Activated naive CD4-positive, alpha-beta T cell treated with anti-CD3 and anti-CD28 coated beads, Interleukin-2, amount 50 U/mL, for 16 hours (primary cell): ENCODE results near the gene CDC5L.

Experiments used
- DNase-seq: peaks from one replicate; pipeline ENCODE4 v3.0.0-alpha.2; 2020

Gene CDC5L

DNA sequence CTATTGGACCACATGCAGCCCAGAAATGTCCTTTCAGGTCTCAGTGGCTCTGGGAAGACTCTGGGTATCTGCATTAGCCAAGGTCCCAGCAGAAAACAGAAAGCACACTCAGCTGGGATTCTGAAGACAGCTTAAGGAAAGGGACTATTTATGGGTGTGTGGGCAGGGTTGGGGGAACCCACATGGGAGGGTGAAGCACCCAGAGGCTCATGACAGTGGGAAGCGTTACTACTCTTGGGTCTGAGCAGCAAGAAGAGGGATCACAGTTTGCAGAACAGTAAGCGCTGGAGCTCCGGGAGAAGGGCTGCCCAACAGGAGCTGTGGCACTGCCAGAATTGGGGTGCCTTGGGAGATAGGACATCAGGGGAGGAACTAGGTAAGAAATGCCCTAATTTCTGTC lies 12.4 kb upstream of the CDC5L start:
- no peak for DNase-seq

DNA sequence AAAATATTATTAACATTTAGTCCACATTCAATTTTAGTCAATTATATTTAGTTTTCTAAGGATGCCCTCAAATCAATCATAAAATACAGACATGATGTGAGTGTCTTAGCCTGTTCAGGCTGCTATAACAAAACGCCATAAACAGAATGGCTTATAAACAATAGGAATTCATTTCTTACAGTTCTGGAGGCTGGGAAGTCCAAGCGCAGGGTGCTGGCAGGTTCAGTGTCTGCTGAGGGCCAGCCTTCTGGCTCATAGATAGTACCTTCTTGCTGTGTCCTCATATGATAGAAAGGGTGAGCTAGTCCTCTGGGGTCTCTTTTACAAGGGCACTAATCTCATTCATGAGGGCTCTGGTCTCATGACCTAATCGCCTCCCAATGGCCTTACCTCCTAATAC lies 10.0 kb upstream of the CDC5L start:
- no peak for DNase-seq

DNA sequence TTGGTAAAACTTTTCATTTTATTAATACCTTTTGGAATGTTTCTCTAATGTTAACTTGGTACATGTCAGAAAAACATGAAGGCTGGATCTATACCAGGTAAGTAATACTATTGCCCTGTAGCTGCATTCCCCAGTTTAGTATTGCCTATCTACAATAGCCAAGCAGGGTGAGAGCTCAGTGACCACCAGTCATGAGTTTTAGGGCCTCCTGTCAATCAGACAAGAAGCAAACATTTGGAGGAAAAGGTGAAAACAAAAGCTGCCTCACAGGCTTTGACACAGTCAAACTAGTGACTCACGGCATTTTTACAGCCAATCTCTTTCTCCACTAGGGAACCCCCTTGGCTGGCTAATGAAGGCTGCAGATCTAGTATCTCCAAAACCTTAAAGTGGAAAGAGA lies 9.5 kb upstream of the CDC5L start:
- no peak for DNase-seq

DNA sequence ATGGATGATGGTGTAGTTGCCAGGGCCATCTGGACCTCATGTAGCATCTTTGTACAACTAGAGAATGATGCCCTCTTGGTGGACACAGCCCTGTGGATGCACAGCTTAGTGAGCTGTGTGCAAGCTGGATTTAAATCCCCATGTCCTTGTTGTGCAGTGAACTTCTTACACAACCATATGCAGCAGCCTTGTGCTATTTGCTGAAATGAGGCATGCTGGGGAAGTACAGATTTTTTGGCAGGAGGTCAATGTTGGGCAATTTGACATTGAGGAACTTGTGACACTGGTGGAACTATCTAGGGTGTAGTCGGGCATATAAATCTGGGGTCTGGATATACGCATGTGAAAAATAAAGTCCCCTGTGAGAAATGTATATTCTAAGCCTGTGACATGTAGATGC lies 5.8 kb upstream of the CDC5L start:
- no peak for DNase-seq

DNA sequence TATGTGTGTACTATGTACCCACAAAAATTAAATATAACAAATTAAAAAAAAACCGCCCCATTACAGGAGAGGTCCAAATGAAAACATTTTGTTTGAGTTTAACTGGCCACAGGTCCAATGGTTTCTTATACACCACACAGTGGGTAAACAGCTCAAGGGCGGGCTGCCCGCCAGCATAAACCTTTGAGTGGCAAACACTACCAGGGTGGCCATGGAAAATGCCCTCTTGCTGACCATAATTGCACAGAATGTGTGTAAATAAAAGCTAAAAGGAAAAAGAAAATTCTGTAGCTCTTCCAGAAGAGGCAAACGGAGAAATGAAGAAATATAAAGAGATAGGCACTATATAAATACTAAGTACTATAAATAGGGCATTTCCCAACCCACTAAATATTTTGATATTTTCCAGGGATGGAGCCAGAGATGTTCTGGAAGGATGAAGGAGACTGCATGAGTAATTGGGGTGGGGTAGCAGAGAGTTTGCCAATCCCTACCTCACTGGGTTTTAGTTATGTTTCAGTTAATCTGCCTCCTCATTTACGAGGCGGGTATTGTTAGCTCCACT lies 1.1 kb upstream of the CDC5L start:
- DNase-seq = no peak

DNA sequence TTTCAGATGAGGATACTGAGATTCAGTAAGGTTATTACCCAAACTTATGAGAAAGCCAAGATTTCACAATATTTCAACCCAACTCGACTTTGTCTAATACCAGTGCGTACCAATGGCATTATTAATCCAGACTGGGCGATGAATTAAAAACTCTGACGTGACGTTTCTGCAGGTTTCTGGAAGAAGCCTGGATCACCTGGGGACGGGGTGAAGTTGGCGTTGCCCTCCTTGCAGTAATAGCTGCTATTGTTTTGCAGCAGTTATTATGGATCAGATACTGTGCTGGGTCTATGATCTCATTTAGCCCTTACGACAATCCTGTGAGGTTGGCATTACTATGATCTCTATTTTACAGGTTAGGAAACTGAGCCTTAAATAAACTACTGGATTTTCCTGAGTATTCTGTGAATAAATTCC lies 569 bp upstream of the CDC5L start:
- no peak for DNase-seq

DNA sequence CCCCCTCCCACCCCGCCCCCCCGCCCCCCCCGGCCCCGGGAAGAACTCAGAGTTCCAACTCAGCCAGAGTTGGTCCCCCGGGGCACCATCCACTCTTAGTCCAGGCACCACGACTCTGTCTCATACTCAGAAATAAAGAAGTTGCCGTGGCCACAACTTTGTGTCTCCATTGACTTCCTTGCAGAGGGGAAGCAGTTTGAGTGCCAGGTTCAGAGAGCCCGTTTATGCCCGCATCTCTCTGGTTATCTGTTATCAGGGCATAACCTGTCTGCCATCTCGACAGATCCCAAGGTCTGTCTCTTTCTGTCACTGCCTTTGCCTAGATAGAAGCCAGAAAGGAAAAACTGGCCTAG lies 605 bp downstream of the CDC5L start:
- DNase-seq = no peak

DNA sequence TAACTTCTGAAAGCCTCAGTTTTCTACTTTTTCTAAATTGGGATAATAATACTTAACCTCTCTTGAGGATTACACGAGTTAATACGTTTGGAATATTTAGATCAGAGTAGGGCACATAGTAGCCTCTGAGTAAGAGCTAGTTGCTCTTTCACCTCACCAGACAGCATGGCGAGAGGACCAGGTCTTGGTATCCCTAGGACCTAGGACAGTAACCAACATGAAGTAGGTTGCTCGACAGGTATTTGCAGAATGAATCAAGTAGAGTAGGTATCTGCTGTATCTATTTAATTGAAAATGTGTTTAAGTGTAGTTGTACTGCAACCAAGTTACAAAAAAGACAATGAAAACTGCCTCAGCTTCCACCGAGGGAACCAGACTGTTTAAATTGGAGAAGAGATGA lies 1.4 kb downstream of the CDC5L start:
- DNase-seq = no peak

DNA sequence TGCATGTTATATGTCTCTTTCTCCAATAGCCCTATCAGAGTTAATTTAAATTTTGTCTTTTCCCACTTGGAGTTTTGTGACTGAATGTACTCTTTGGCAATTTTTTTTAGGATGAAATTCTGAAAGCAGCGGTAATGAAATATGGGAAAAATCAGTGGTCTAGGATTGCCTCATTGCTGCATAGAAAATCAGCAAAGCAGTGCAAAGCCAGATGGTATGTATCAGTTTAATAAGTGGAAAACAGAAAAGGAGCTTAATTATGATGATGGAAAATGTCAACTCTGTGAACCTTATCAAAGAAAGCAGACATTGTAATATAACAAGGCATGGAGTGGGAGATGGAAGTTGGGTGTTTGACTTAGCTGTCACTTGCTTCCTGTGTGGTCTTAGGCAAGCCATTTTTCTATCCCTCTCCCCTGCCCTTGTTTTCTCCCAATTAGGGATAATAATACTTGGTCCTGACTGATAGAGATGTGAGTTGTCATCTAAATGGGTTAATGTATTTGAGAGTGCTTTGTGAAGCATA lies 2.7 kb downstream of the CDC5L start:
- DNase-seq = no peak

DNA sequence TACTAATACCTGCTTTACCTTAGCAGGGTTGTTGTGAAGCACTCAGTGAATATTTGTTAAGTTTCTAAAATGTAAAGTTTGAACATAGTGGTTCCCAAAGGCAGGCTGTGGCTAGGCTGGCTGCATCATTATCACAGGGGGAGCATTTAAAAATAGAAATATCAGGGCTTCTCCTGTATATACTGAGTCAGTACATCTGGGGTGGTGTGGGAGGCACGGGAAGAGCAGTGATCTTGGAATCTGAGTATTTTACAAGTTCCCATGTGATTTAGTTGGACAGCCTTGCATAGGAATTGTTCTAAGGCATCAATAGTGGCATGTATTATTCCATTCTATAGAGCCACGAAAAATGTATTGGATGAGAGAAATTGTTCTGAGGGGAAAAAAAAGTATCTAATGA lies 8.0 kb downstream of the CDC5L start:
- DNase-seq = no peak

DNA sequence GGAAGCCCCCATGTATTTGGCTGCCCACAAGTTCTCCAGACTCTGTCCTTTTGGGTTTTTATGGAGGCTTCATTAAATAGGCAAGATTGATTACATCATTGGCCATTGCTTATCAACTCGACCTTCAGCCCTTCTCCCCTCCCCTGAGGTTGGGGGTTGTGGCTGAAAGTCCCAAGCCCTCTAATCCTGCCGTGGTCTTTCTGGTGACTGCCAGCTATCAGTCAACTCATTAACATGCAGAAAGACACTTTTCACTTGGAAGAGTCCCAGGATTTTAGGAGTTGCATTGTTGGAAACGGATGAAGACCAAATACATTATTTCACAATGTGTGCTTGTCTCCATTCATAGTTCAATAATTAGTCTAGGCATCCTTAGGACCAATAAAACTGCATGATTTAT lies 9.5 kb downstream of the CDC5L start:
- DNase-seq = no peak

DNA sequence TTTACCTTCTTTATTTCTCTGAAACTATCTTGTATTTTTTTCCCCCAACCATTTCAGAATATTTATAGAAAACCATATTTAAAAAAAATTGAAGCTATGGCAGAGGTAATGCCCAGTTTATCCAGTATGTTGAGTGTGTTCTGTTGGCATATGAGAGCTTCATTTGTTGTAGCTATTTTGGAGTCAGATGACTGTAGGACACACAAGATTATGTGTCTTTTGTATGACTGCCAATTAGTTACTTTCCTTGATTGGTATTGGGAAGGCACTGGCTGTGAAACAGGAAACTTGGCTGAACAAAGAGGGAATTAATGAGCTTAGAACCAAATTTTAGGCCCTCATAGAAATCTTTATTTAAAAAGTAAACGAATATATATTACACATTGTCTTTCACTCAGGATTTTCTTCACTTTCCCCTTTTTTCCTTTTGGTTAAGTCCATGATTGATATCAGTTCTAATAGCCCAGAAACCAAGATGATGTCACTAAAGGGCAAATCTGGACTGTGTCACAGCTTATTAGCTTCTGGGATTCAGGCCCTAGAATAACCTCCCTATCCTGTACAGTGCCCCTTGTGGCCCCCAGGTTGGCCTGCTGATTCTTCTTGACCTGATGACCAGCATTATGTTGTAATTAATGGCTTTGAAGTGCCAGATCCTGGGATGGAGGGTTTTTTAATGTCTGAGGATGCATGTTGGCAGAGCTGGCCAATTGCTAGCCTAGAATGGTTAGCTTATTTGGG lies 10.1 kb downstream of the CDC5L start:
- DNase-seq = no peak

DNA sequence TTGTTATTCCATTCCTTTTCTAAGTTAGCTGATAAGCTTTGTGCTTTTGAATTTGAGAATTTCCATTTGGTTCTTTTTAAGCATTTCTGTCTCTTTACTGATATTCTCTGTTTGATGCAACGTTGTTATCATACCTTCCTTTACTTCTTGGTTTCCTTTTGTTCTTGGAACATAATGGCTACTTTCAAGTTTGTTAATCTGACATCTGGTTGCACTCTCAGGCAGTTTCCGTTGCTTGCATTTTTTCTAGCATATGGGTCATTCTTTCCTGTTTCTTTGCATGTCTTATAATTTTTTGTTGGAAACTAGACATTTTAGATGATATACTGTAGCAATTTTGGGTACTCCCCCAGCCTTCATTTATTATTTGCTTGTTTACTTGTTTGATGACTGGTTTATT lies 12.5 kb downstream of the CDC5L start:
- DNase-seq = no peak

DNA sequence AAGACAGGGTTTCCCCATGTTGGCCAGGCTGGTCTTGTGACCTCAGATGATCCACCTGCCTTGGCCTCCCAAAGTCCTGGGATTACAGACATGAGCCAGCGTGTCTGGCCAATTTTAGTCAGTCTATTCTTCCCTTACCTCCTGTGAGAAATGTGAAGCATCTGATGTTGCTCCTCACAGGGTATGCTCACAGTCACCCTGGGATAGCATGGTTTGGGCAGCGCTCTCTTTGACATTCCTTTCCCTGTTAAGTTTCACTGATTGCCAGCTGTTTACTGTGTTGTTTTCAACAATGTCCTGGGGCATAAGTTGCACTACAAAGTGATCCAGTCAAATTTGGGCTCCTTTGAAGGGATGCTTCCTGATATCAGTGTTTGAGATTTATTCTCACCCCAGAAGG lies 13.1 kb downstream of the CDC5L start:
- no peak for DNase-seq

DNA sequence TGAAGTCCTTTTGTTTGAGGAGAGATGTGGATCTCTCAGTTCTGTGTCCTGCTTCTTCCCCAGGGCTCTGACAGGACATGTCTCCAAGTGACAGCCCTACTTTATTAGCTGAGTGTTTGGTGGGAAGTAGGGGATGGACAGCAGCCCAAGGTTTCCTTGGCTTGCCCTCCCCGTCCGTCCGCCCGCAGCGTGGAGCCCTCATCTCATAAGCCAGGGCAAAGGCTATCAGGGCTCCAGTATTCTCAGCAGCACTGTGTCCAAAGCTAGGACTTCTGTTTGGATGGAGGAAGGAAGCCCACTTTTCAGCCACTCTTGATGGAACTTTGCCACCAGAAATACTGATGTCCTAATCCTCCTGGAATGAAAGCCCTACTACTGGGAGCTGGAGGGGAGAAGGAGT lies 13.6 kb downstream of the CDC5L start:
- DNase-seq = no peak

DNA sequence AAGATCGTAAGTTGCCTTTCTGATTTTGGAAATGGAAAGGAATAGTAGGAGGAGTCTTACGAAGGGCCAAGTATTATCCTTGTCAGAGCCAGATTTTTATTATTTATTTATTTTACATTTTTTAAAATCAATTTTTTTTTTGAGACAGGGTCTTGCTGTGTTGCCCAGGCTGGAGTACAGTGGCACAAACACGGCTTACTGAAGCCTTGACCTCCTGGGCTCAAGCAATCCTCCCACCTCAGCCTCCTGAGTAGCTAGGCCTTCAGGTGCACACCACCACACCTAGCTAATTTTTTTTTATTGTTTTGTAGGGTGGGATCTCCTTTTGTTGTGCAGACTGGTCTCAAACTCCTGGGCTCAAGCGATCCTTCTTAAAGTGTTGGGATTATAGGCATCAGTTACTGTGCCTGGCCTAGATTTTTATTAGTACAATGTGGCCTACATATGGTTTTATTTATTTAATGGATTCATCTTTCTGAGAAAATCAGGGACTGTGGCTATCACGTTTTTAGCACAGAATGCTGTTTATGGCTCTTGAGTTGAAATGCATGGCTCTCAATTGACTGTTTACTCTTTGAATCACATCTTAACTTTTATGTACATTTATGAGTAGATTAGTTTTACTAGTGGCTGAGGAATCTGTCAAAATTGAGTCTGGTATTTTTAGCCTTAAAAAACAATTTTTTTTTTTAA lies 16.7 kb downstream of the CDC5L start:
- DNase-seq = no peak

DNA sequence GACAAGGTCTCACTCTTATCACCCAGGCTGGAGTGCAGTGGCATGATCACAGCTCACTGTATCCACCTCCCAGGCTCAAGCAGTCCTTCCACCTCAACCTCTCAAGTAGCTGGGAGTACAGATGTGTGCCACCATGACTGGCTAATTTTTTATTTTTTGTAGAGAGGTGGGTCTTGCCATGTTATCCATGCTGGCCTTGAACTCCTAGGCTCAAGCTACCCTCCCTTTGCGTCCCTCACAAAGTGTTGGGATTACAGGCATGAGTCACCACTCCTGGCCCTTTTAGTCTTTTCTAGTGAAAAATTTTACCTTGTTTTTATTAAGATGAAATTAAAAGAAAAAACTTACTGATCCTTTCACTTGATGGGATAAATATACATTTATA lies 17.2 kb downstream of the CDC5L start:
- DNase-seq = no peak

DNA sequence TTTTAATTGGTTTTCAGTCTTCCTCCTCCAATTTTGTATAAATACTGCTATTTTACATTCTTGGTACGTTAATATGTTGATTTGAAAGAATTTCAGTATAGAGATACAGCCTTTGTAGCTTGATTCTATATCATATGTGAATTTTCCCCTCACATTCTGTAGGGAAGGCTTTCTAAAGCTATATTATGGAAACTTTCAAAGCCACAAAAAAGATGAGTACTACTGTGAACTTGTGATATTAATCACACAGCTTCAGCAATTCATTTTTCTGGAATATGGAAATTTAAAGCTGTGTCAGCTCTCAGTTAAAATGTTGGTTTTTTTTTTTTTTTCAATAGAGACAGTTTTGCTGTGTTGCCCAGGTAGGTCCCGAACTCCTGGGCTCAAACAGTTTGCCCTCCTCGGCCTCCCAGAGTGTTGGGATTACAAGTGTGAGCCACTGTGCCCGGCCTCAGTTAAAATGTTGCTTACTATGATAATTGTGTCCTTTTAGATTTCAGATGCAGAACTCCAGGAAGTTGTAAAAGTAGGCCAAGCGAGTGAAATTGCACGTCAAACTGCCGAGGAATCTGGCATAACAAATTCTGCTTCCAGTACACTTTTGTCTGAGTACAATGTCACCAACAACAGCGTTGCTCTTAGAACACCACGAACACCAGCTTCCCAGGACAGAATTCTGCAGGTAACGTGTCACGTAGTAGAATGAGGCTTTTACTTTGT lies 20.6 kb downstream of the CDC5L start:
- no peak for DNase-seq

DNA sequence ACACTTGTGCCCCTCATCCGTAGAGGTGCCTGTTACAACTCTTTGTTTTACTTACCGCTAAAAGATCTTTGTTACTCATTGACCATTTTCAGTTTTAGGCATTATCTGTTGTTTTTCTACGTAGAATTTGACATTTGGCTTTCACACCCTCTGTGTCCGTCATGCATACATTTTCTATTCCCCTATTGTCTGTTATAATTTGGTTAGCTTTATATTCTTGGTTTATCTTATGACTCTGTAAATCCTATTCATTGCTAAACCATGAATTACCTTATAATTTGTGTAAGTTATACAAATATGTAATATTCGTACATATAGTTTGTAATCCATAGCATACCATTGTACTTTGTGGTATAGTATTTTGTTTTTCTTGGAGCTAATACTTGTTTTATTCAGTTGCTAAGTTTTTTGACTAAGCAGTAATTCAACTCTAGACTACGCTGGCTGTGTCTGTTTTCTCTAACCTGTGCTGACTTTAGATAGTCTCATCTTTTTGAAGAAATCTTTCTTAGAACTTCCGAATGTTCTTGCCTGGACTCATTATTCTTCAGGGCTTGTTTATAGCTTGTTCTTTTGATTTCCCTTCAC lies 21.8 kb downstream of the CDC5L start:
- DNase-seq = no peak

DNA sequence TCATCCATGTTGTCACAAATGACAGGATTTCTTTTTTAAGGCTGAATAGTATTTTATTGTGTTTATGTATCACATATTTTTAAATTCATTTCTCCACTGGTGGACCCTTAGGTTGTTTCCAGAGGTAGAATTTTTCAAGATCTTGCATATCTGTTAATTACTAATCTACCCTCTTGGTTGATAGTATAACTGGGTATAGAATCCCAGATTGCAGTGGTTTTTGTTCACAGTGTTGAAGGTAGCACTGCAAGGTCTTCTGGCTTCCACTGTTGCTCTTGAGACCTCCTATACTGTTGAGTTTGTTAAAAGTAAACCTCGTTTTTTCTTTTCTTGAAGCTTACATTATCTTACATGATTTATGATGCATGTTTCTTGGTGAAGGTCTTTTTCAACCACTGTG lies 22.9 kb downstream of the CDC5L start:
- DNase-seq = no peak

DNA sequence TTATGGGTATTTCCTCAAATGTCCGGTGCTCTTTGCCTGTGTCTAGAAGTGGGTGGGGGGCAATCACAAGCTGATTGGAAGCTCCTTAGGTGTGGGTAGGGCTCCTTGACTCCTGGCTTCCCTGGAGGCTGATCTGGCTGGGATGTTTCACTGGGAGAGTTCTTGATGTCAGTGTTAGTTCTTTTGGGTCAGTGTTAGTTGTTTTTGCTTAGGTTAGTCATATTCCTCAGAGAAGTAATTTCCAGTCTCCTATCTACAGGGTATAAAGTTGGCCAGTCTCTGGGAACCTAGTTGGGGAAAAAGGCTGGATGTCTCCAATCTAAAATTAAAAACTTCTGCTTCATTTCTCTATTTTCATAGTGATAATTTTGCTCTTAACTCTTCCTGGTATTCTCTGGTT lies 23.6 kb downstream of the CDC5L start:
- no peak for DNase-seq

DNA sequence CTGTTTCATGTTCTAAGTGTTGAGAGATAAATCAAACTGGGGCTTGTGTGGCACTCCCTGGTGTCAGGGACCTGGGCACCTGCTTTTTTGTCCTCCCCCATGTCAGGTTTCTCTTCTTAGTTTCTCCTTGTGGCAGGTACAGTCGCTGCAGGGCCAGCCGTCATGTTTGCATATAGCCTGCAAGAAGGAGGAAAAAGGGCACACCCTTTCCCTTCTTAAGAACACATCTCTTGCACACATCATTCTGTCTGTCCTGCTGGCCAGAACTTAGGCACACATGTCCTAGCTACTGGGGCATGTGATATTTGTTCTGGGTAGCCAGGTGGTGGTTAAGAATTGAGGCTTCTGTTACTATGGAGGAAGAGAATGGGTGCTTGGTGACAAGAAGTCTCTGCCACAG lies 27.9 kb downstream of the CDC5L start:
- no peak for DNase-seq

DNA sequence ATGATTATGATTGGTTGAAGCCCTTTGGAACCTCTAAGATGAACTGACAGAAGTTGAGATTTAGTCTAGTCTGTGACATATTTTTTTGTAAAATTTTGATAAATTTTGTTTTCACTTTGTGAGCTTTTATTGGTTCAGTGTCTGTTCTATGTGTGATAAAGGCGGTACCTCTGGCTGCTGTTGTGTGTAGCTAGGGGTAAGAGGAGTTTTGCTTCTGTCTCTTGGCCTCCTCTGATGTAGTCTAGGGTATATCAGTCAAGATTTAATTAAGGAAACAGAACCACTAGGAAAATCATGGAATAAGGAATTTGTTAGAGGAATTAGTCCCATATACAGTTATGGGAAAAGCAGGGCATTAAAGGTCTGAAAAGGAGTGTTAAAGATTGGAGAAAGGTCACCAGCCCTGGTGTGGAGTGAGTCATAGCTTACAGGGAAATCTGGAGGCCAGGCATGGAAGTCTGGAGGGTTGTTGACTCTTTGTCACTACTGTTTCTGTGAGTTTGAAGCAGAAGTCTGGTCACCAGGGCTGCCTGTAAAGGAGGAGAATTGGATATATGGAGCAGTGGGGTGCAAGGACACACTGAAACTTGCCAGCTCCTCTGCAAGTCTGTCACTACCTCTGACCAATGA lies 28.5 kb downstream of the CDC5L start:
- no peak for DNase-seq
